ENCODE data around the gene CACNA1C.

DNA sequence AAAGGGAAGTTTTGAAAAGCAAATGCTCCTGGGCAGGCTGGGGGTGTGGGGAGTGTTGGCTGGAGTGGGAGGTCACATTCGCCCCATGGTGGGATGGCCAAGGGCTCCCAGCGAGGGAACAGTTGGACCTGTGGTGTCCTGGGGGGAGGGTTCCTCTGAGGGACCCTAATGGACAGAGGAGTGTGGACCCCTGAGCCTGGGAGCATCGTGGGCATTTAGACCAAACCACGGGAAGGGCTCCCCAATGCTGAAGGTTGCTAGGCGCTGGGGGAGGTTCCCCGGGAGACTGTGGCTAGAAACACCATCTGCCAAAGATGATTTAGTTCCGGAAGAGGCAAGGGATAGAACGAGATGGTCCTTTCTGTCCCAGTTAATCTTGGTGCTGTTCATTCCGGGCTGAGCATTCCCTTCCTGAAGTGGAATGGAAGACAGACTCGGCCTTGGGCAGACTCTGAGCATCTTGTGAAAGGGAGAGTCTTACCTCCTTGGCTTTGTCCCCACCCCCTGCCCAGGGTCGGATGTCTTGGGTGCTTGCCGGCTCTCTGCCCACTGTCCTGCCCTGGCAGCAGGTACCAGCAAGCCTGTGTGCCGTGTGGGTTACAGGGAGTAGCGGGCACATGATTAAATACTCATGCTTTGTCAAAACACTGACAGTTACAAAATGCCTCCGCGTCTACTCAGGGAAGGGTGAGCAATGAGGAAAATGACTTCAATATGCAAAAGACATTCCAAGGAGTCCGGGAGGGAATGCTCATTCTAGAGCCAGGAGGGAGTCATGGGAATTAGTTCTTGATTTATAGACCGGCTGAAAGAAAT lies 215.9 kb downstream of the CACNA1C start:
- TF ChIP-seq, protein P1, sequence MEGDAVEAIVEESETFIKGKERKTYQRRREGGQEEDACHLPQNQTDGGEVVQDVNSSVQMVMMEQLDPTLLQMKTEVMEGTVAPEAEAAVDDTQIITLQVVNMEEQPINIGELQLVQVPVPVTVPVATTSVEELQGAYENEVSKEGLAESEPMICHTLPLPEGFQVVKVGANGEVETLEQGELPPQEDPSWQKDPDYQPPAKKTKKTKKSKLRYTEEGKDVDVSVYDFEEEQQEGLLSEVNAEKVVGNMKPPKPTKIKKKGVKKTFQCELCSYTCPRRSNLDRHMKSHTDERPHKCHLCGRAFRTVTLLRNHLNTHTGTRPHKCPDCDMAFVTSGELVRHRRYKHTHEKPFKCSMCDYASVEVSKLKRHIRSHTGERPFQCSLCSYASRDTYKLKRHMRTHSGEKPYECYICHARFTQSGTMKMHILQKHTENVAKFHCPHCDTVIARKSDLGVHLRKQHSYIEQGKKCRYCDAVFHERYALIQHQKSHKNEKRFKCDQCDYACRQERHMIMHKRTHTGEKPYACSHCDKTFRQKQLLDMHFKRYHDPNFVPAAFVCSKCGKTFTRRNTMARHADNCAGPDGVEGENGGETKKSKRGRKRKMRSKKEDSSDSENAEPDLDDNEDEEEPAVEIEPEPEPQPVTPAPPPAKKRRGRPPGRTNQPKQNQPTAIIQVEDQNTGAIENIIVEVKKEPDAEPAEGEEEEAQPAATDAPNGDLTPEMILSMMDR (conservative IDR thresholded peaks at IDR 0.05; ENCODE audit: low read depth, low read length): no peak
- TF ChIP-seq EZH2 (IDR thresholded peaks at IDR 0.05; ENCODE audit: borderline replicate concordance, low read depth, low read length, poor library complexity, severe bottlenecking): no peak

Data from A673 (cell line).